ENCODE measurements around the gene ADAMTS18.

DNA sequence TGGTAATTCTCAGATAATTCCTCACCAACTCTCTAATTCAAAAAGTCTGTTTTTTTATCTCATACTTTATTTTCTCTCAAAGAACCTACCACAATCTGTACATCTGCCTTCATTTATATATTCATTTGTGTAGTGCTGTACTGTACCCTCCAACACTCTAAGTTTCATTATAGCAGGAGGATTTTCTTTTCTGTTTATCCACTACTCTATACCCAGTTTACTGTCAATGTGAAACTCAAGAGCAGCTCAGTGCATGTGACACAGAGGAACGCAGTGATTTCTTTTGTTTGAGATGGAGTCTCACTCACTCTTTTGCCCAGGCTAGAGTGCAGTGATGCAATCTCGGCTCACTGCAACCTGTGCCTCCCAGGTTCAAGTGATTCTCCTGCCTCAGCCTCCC is 117.8 kb downstream of the ADAMTS18 start:
- TF ChIP-seq, protein P1, sequence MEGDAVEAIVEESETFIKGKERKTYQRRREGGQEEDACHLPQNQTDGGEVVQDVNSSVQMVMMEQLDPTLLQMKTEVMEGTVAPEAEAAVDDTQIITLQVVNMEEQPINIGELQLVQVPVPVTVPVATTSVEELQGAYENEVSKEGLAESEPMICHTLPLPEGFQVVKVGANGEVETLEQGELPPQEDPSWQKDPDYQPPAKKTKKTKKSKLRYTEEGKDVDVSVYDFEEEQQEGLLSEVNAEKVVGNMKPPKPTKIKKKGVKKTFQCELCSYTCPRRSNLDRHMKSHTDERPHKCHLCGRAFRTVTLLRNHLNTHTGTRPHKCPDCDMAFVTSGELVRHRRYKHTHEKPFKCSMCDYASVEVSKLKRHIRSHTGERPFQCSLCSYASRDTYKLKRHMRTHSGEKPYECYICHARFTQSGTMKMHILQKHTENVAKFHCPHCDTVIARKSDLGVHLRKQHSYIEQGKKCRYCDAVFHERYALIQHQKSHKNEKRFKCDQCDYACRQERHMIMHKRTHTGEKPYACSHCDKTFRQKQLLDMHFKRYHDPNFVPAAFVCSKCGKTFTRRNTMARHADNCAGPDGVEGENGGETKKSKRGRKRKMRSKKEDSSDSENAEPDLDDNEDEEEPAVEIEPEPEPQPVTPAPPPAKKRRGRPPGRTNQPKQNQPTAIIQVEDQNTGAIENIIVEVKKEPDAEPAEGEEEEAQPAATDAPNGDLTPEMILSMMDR (IDR thresholded peaks at IDR 0.05; ENCODE audit: borderline replicate concordance, extremely low read depth, low read length, poor library complexity, severe bottlenecking), result no peak
- no peak for TF ChIP-seq EZH2 (IDR thresholded peaks at IDR 0.05; ENCODE audit: borderline replicate concordance, low read depth, low read length, severe bottlenecking)

Data from DND-41 (cell line).